ENCODE measurements around the gene PHYHIPL. TPM values are rescaled to one million over a fixed set of nuclear protein-coding genes. Genes with fewer than 3 reads are reported as not detected.

The PHYHIPL gene
- total and polyA plus RNA-seq, 2 donors (not counting 3 experiments of a cell fraction or from before 2014, with no cell fraction given) = not detected

DNA sequence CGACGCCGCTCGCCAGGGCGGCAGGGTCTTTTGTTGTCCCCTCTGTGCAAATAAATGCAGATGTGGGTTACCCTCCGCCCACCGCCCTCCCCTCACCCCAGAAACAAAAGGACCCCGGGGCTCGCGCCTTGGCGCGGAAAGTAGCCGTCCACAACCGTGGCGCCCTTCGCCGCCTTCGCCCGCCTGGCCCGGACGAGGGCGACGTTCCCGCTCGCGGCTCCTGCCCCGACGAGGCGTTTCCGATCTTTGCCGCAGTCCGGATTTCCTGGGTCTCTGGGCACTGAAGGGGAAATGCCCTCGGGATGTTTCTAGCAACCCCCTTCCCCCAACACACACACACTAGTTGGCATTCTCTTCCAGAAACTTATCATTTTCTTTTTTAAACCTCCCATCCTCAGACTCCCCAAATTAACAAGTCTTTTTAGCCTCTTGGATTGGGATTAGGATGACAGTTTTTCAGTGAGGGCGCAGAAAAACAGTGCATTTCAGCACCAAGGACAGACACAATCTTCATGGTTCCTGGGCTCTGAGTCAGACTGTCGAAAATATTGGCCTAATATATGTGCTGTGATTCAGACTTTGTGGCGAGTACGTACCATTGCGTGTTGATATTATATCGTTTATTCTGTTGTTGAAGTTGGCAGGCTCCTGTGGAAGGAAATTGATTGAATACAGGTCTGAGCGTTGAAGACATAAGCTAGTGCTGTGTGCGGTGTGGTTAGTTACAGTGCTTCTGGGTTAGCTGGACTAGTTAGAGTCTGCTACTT, 771 bp downstream of the PHYHIPL start:
- dilution Hi-C loops (cut with MboI; ENCODE audit: extremely low pct_ligation_motif_present, low sequenced_read_pairs) = no loop called here
- no peaks in the 10 kb centered on the region for H3K9me3 ChIP-seq (replicated peaks; ENCODE audit: control insufficient read depth, insufficient read depth, low read length)
- CTCF ChIA-PET = no interaction called here
- H3K27me3 ChIP-seq (ENCODE audit: control insufficient read depth in 2 of 2, insufficient read depth in 2 of 2, low read length in 2 of 2) = peaks cover 14 to 21% of the 10 kb centered on the region in 2 experiments
- intact Hi-C loops (cut with micrococcal nuclease) = no loop called here
- DNase-seq (ENCODE audit: low read depth, low spot score) (peak; percentile 16), FAIRE-seq (peak; percentile 67)
- no peaks in the 10 kb centered on the region for H3K36me3 ChIP-seq (ENCODE audit: control insufficient read depth in 2 of 2, extremely low read depth in 1 of 2, insufficient read depth in 2 of 2, low read length in 2 of 2)
- BruUV-seq (replicated peaks) = no TSS peak
- H3K79me2 ChIP-seq (ENCODE audit: control insufficient read depth, insufficient read depth, low read length) = no peaks in the 10 kb centered on the region
- no peak for TF ChIP-seq JUN (IDR thresholded peaks at IDR 0.05; ENCODE audit: borderline replicate concordance, insufficient read depth, insufficient read length, low read depth)
- TF ChIP-seq EZH2 (IDR thresholded peaks at IDR 0.05; ENCODE audit: borderline replicate concordance, low read depth, low read length, severe bottlenecking) = peak; percentile 36
- peak; percentile 19 for TF ChIP-seq FOS (IDR thresholded peaks at IDR 0.05; ENCODE audit: borderline replicate concordance, insufficient read depth, low read length)
- H3K9me1 ChIP-seq (replicated peaks; ENCODE audit: control insufficient read depth, extremely low read depth, insufficient read depth, low read length) = no peaks in the 10 kb centered on the region
- no peak overlapping the region for H3K4me3 ChIP-seq (replicated peaks in 1 of 3; ENCODE audit: insufficient read depth in 1 of 3, low read depth in 1 of 3, low read length in 3 of 3)
- no peak overlapping the region for H2AFZ ChIP-seq (ENCODE audit: low read depth, low read length)
- H3K27ac ChIP-seq (ENCODE audit: insufficient read depth, low read depth, low read length) = no peak overlapping the region
- H3K9ac ChIP-seq (replicated peaks; ENCODE audit: extremely low read depth, insufficient read depth, low read length) = no peak overlapping the region
- no peaks in the 10 kb centered on the region for H4K20me1 ChIP-seq (replicated peaks; ENCODE audit: control insufficient read depth, extremely low read depth, insufficient read depth, low read length)
- POLR2A ChIA-PET = no interaction called here
- peaks cover 2% of the 10 kb centered on the region for H3K4me1 ChIP-seq (ENCODE audit: control insufficient read depth, extremely low read depth, insufficient read depth, low read length)
- no peak overlapping the region for H3K4me2 ChIP-seq (ENCODE audit: insufficient read depth, low read length)

GRCh38 chr10:59177836-59178235, 1.4 kb downstream of the PHYHIPL start:
- BruUV-seq (replicated peaks) = no TSS peak
- Histone ChIP-seq H3K27me3 (ENCODE audit: control insufficient read depth in 2 of 2, insufficient read depth in 2 of 2, low read length in 2 of 2) (peaks cover 14 to 21% of the 10 kb centered on the region in 2 experiments), H3K9ac (replicated peaks; ENCODE audit: extremely low read depth, insufficient read depth, low read length) (no peak overlapping the region), H3K9me1 (replicated peaks; ENCODE audit: control insufficient read depth, extremely low read depth, insufficient read depth, low read length) (no peaks in the 10 kb centered on the region), H4K20me1 (replicated peaks; ENCODE audit: control insufficient read depth, extremely low read depth, insufficient read depth, low read length) (no peaks in the 10 kb centered on the region), H3K9me3 (replicated peaks; ENCODE audit: control insufficient read depth, insufficient read depth, low read length) (no peaks in the 10 kb centered on the region), H3K79me2 (ENCODE audit: control insufficient read depth, insufficient read depth, low read length) (no peaks in the 10 kb centered on the region), H3K4me2 (ENCODE audit: insufficient read depth, low read length) (no peak overlapping the region), H3K36me3 (ENCODE audit: control insufficient read depth in 2 of 2, extremely low read depth in 1 of 2, insufficient read depth in 2 of 2, low read length in 2 of 2) (no peaks in the 10 kb centered on the region), H3K27ac (ENCODE audit: insufficient read depth, low read depth, low read length) (no peak overlapping the region), H2AFZ (ENCODE audit: low read depth, low read length) (no peak overlapping the region), H3K4me1 (ENCODE audit: control insufficient read depth, extremely low read depth, insufficient read depth, low read length) (peaks cover 2% of the 10 kb centered on the region), H3K4me3 (replicated peaks in 1 of 3; ENCODE audit: insufficient read depth in 1 of 3, low read depth in 1 of 3, low read length in 3 of 3) (no peak overlapping the region)
- POLR2A ChIA-PET = no interaction called here
- CTCF ChIA-PET = no interaction called here
- dilution Hi-C loops (cut with MboI; ENCODE audit: extremely low pct_ligation_motif_present, low sequenced_read_pairs) = no loop called here
- no peak for DNase-seq (ENCODE audit: low read depth, low spot score)
- TF ChIP-seq CTCF (IDR thresholded peaks at IDR 0.05; ENCODE audit: extremely low read depth in 1 of 2, insufficient read depth in 1 of 2, low read depth in 1 of 2, low read length in 2 of 2) = no peak
- no peak for TF ChIP-seq POLR2A (IDR thresholded peaks at IDR 0.05; ENCODE audit: low read depth, low read length)
- TF ChIP-seq JUN (IDR thresholded peaks at IDR 0.05; ENCODE audit: borderline replicate concordance, insufficient read depth, insufficient read length, low read depth) = no peak
- TF ChIP-seq, protein P1, sequence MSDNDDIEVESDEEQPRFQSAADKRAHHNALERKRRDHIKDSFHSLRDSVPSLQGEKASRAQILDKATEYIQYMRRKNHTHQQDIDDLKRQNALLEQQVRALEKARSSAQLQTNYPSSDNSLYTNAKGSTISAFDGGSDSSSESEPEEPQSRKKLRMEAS (IDR thresholded peaks at IDR 0.05; ENCODE audit: insufficient read depth, insufficient read length) = no peak
- no peak for TF ChIP-seq FOS (IDR thresholded peaks at IDR 0.05; ENCODE audit: borderline replicate concordance, insufficient read depth, low read length)
- no peak for TF ChIP-seq POLR2AphosphoS5 (IDR thresholded peaks at IDR 0.05; ENCODE audit: insufficient read depth, low read depth, low read length)
- TF ChIP-seq GATA2 (IDR thresholded peaks at IDR 0.05; ENCODE audit: insufficient read depth, insufficient read length, low read depth, low read length) = no peak
- no peak for TF ChIP-seq EZH2 (IDR thresholded peaks at IDR 0.05; ENCODE audit: borderline replicate concordance, low read depth, low read length, severe bottlenecking)
- TF ChIP-seq MYC (IDR thresholded peaks at IDR 0.05; ENCODE audit: low read depth, low read length) = no peak
- intact Hi-C loops (cut with micrococcal nuclease) = no loop called here
- FAIRE-seq = no peak

Data from endothelial cell of umbilical vein (primary cell).